Effector memory CD8-positive, alpha-beta T cell (primary cell): ENCODE measurements around the gene LMCD1.

ENCODE experiments used
- ATAC-seq: fragments of 150-1000 bp; cut with Tn5 transposase; replicated peaks from 2 replicates; pipeline ENCODE4 v1.10.0; 2021; ENCODE audit warnings: mild to moderate bottlenecking, moderate library complexity
- DNase-seq, 3 experiments: peaks; one replicate each; pipeline ENCODE4 v3.0.0; 2021
- H3K27ac Mint-ChIP-seq, 2 donors: one replicate each; pipeline ENCODE4 v1.8.0; 2022; ENCODE audit warnings: mild to moderate bottlenecking in 2 of 2, mixed read lengths in 2 of 2, moderate library complexity in 2 of 2
- H3K27me3 Mint-ChIP-seq, 2 donors: one replicate each; pipeline ENCODE4 v1.8.0; 2022; ENCODE audit warnings: mixed read lengths in 2 of 2
- H3K36me3 Mint-ChIP-seq: one replicate; pipeline ENCODE4 v1.8.0; 2022; ENCODE audit warnings: mild to moderate bottlenecking, moderate library complexity, mixed read lengths; ENCODE audit not compliant: insufficient read depth
- H3K4me1 Mint-ChIP-seq, 2 donors: one replicate each; pipeline ENCODE4 v1.8.0; 2022; ENCODE audit warnings: low read depth in 2 of 2, mixed read lengths in 2 of 2
- H3K4me3 Mint-ChIP-seq, 2 donors: one replicate each; pipeline ENCODE4 v1.8.0; 2022; ENCODE audit warnings: mild to moderate bottlenecking in 2 of 2, mixed read lengths in 2 of 2, moderate library complexity in 2 of 2
- H3K9me3 Mint-ChIP-seq, 2 donors: one replicate each; pipeline ENCODE4 v1.8.0; 2022; ENCODE audit warnings: mixed read lengths in 2 of 2

Gene LMCD1

GRCh38 chr3:8488877-8489276 lies 12.7 kb upstream of the LMCD1 start:
- Mint-ChIP-seq H3K4me3 (no peak overlapping the region), H3K9me3 (no peaks in the 10 kb centered on the region), H3K36me3 (no peaks in the 10 kb centered on the region), H3K27ac (no peak overlapping the region), H3K4me1 (peaks cover 10 to 14% of the 10 kb centered on the region in 2 donors), H3K27me3 (no peaks in the 10 kb centered on the region)
- ATAC-seq (no peak), DNase-seq (no peak)

DNA sequence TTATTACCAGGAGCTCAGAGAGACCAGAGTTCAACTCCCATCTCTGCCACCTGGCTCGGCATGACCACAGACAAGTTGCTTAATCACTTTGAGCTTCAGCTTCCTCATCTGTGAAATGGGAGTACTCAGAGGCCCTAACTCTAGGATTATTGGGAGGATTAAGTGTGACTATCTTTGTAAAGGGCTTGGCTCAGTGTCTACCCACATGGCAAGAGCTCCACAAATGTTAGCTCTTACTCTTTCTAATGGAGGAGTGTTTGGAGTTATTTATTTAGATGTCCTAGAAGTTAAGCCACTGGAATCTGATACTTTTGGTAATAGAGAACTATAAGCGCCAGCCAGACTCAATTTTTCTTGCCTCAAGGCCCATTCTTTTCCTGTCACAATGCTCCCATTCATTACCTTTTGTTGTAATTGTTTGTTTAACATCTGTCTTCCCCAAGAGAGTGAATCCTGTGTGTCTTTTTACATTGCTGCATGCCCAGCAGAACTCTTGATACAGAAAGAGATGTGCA lies 12.3 kb upstream of the LMCD1 start:
- H3K4me1 Mint-ChIP-seq: peaks cover 10 to 14% of the 10 kb centered on the region in 2 donors
- H3K9me3 Mint-ChIP-seq: no peaks in the 10 kb centered on the region
- no peak overlapping the region for H3K27ac Mint-ChIP-seq
- no peak overlapping the region for H3K4me3 Mint-ChIP-seq
- ATAC-seq (no peak), DNase-seq (no peak)
- H3K36me3 Mint-ChIP-seq: no peaks in the 10 kb centered on the region
- H3K27me3 Mint-ChIP-seq: no peaks in the 10 kb centered on the region

GRCh38 chr3:8490079-8490552 lies 11.5 kb upstream of the LMCD1 start:
- no peak overlapping the region for H3K4me3 Mint-ChIP-seq
- no peaks in the 10 kb centered on the region for H3K36me3 Mint-ChIP-seq
- peaks cover 10 to 14% of the 10 kb centered on the region in 2 donors for H3K4me1 Mint-ChIP-seq
- no peak for DNase-seq
- no peaks in the 10 kb centered on the region for H3K9me3 Mint-ChIP-seq
- no peak for ATAC-seq
- no peak overlapping the region for H3K27ac Mint-ChIP-seq
- no peaks in the 10 kb centered on the region for H3K27me3 Mint-ChIP-seq

- DNase-seq: no peak
- no peak for ATAC-seq
- no peaks in the 10 kb centered on the region for H3K9me3 Mint-ChIP-seq
- peak overlapping the region in 1 of 2 donors; percentile 66 for H3K27ac Mint-ChIP-seq
- H3K4me1 Mint-ChIP-seq: peaks cover 10 to 14% of the 10 kb centered on the region in 2 donors
- H3K36me3 Mint-ChIP-seq: no peaks in the 10 kb centered on the region
- H3K4me3 Mint-ChIP-seq: no peak overlapping the region
- H3K27me3 Mint-ChIP-seq: no peaks in the 10 kb centered on the region
Observed at GRCh38 chr3:8491271-8492144, 10.1 kb upstream of the LMCD1 start.

DNA sequence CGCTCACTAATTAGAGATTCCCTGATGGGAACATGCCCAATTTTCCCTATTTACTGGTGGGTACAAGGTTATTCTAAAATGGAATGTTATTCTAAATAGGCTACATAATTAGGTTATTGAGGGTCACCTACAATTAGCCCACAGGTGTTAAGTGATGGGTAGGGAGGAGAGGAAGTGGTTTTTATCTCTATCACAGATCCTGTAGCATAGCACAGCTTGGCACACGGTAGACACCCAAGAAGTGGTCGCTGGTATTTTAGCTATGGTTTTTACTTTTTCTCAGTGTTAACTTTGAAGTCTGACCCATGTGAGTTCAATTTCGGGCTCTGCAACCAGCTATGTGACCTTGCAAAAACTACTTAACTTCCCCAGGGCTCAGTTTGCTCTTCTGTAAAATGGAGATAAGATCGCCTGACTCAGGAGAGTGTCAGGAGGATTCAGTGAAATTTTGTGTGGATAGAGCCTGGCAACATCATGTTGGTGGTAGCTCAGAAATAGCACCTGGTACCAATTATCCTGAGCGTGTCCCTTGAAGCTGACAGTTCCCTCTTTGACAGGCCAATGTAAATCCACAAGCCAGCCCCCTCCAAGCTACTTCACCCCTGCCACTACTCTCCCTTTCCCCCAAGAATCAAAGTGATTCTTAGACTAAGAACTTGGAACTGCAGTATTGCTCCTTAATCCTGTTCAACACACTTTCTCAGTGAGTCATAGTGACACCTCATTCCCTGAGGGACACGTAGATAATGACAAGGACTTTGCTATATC lies 8.7 kb upstream of the LMCD1 start:
- H3K36me3 Mint-ChIP-seq: no peaks in the 10 kb centered on the region
- H3K27ac Mint-ChIP-seq: no peak overlapping the region
- peaks cover 10 to 14% of the 10 kb centered on the region in 2 donors for H3K4me1 Mint-ChIP-seq
- no peak for DNase-seq
- no peaks in the 10 kb centered on the region for H3K27me3 Mint-ChIP-seq
- H3K9me3 Mint-ChIP-seq: no peaks in the 10 kb centered on the region
- H3K4me3 Mint-ChIP-seq: no peak overlapping the region
- ATAC-seq: peak; percentile 32

DNA sequence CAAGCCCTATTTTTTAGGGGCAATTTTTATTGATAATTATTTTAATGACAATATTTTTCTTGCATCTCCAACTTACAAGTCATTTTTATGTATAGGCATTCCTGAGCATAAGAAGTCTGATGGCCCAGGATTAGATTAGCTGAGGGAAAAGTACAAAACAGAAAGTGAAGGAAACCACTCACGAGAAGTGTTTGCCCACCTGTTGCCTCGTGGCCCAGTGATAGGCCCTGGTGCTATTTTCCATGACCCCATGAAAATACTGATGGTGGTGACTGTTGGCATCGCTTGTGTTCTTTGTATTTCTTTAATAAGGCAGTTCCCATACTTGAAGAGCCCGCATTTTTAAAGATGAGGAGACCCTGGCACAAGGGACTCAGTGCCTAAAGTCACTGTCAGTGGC lies 7.9 kb upstream of the LMCD1 start:
- H3K9me3 Mint-ChIP-seq: no peaks in the 10 kb centered on the region

DNA sequence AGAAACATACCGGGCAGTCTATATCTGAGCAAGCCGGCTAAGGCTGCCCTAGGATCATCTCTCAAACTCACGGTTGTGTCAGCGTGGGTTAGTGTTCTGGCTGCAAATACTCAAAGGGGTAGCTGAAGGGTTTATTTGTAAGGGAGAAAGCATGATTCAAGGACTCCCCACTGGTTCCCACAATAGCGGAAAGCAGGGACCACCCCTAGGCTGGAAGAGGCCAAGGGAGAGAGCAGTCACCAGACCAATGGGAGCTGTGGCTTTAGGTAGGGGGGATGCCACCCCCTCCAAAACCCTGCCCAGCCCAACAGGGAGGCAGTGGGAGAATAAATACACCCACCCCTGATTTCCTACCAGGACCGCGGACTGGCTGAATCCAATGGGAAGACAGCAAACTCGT lies 7.3 kb upstream of the LMCD1 start:
- no peak for ATAC-seq
- Mint-ChIP-seq H3K4me3 (no peak overlapping the region), H3K27ac (no peak overlapping the region), H3K4me1 (peaks cover 10 to 14% of the 10 kb centered on the region in 2 donors), H3K36me3 (no peaks in the 10 kb centered on the region), H3K9me3 (no peaks in the 10 kb centered on the region), H3K27me3 (no peaks in the 10 kb centered on the region)
- DNase-seq: no peak

More for the DNA sequence above, 7.9 kb upstream of the LMCD1 start:
- no peak overlapping the region for H3K4me3 Mint-ChIP-seq
- H3K36me3 Mint-ChIP-seq: no peaks in the 10 kb centered on the region
- H3K27me3 Mint-ChIP-seq: no peaks in the 10 kb centered on the region
- no peak for DNase-seq
- H3K4me1 Mint-ChIP-seq: peaks cover 10 to 14% of the 10 kb centered on the region in 2 donors
- ATAC-seq: no peak
- H3K27ac Mint-ChIP-seq: no peak overlapping the region

DNA sequence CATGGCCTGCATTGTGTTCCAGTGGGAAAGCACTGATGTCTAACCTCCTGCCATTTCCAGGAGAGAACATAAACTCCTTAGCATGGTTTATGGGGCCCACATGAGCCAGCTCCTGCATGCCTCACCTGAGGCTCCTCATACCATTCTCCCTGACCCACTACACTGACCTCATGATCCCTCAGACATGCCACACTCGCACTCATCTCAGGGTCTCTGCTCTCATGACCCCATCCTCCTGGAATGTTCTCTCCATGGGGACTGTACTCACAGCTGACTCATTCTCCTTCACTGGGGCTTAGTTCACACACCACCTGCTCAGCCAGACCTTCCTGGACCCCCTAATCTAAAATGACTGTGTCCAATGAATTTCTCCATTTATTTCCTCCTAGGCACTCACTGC lies 4.0 kb upstream of the LMCD1 start:
- Mint-ChIP-seq H3K36me3 (no peaks in the 10 kb centered on the region), H3K4me3 (no peak overlapping the region), H3K9me3 (no peaks in the 10 kb centered on the region), H3K27me3 (no peaks in the 10 kb centered on the region), H3K27ac (no peak overlapping the region), H3K4me1 (peaks cover 16 to 23% of the 10 kb centered on the region in 2 donors)
- ATAC-seq (no peak), DNase-seq (no peak)

DNA sequence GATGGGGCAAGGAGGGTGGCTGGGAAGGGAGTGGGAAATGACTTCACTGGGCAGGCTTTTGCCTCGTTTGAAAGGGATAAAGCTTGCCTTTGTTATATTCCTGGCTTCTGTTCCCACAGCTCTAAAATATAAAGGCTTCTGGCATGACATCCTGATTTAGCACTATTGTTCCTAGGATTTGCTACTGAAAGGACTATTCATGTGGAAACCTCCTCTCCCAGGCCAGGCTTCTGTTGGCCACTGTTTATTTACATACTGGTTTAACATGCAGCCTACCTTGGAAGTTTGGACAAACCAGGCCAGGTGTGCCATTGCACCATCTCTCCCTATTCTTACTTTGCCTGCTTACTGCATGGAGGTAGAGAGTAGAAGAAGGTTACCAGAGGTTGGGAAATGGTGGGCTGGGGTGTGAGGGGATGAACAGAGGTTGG lies 2.4 kb upstream of the LMCD1 start:
- Mint-ChIP-seq H3K36me3 (no peaks in the 10 kb centered on the region), H3K4me1 (peaks cover 10% of the 10 kb centered on the region in 2 donors), H3K27ac (no peak overlapping the region), H3K9me3 (no peaks in the 10 kb centered on the region), H3K4me3 (no peak overlapping the region), H3K27me3 (no peaks in the 10 kb centered on the region)
- no peak for ATAC-seq
- DNase-seq: no peak

DNA sequence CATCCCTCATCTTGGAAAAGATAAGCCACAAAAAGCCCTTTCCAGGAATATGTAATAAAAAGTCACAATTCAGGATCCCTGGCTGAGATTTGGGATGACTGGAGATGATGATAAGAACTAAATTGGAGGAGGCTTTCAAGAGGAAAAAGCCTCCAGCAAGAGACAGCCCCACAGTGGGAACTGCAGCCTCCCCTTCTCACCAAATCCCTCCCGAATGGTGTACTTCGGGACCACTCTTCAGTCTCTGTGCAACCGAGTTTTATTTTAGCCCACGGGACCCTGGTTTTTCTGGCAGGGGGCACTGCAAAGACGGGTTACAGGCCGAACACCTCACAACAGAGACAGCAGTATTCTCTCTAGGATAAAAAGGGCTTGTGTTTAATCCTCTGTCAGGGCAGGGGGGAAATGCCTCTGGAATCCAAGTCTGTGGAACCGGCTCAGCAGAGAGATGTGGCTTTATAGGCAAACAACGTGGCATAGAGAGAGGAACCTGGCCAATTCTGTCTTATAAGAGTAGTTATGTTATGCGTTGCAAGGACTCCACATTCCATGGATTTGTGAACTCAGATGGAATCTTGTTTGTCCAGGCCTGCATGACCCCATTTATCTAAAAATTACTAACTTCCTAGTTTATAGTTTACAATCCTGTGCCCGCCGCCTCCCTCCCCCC lies 1.2 kb upstream of the LMCD1 start:
- Mint-ChIP-seq H3K4me3 (peak overlapping the region in 1 of 2 donors; percentile 89), H3K4me1 (peaks cover 10% of the 10 kb centered on the region in 2 donors), H3K9me3 (no peaks in the 10 kb centered on the region), H3K36me3 (no peaks in the 10 kb centered on the region), H3K27me3 (no peaks in the 10 kb centered on the region), H3K27ac (no peak overlapping the region)
- ATAC-seq (no peak), DNase-seq (no peak)

DNA sequence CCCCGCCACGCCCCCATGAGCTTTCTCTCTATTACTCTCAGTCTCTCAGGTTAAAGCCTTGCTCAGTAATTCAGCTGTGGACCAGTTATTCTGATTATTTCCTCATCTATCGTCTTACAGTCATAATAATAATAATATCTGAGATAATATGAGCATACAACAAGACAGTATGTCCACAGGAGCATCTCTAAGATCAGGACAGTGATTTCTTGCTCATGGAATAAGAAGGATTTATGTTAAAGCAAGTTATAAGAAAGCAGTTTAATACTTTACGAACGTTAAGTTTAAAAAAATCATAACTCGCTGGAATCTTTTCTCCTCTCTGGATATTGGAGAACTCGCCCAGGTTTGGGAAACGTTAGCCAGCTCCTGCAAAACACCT lies 643 bp upstream of the LMCD1 start:
- no peak for ATAC-seq
- H3K27me3 Mint-ChIP-seq: no peaks in the 10 kb centered on the region
- no peaks in the 10 kb centered on the region for H3K36me3 Mint-ChIP-seq
- DNase-seq: no peak
- peaks cover 10% of the 10 kb centered on the region in 2 donors for H3K4me1 Mint-ChIP-seq
- H3K4me3 Mint-ChIP-seq: peak overlapping the region; percentile 85 to 89
- no peaks in the 10 kb centered on the region for H3K9me3 Mint-ChIP-seq
- H3K27ac Mint-ChIP-seq: peak overlapping the region; percentile 67 to 88

DNA sequence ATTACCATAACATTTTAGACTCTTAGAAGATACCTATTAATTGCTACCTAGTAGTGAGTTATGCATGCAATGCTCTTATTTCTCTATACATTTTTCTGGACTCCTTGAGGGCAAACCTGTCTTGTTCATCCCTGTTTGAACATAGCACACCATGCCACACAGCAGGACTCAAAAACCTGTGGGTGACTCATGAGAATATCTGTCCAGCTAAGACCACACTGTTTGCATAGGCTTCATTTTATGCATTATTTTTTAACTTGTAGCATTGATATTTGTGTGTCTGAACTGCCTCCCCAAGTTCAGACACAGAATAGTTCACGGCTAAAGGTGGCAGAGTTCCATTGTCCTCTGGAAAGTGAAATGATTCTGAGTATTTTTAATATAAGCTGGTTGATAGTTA lies 1.8 kb downstream of the LMCD1 start:
- H3K4me1 Mint-ChIP-seq: peaks cover 10% of the 10 kb centered on the region in 2 donors
- H3K27me3 Mint-ChIP-seq: no peaks in the 10 kb centered on the region
- peaks cover 4% of the 10 kb centered on the region for H3K36me3 Mint-ChIP-seq
- no peaks in the 10 kb centered on the region for H3K9me3 Mint-ChIP-seq
- no peak overlapping the region for H3K4me3 Mint-ChIP-seq
- H3K27ac Mint-ChIP-seq: no peak overlapping the region
- DNase-seq (no peak), ATAC-seq (no peak)

DNA sequence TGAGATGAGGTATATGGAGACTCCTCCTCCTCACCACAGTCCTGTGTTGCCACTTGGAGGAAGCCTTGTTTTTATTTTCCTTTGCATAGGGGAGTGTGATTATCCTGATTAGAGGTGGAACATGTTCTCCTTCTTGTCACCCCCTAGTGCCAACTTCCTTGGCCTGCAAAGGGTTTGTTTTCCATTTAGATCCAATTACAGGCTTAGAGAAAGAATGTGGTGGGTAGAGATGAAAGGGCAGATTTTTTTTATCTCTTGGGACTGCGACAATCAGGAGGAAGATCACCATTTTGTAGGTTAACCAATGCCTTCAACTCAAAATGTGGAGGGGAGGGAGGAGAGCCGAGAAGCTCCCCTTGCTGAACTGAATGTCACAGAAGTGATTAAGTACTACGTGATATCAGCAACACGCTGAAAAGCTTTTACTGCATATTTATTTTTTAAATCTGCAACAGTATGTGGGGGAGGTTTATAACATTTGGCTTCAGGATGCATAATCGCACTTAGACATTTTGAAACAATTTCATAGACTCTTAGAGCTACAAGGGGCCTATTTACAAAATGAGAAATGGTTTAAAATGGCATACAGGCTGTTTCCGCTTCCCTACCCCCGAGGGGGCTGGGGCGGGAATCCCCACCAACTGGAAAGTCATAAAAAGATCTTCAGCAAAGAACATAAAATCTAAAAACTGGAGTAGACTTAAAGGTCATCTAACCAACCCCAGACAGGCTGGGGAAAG lies 2.4 kb downstream of the LMCD1 start:
- H3K36me3 Mint-ChIP-seq: peaks cover 4% of the 10 kb centered on the region
- peaks cover 10% of the 10 kb centered on the region in 2 donors for H3K4me1 Mint-ChIP-seq
- H3K4me3 Mint-ChIP-seq: peak overlapping the region in 1 of 2 donors; percentile 10
- H3K27me3 Mint-ChIP-seq: no peaks in the 10 kb centered on the region
- H3K9me3 Mint-ChIP-seq: no peaks in the 10 kb centered on the region
- no peak for ATAC-seq
- no peak overlapping the region for H3K27ac Mint-ChIP-seq
- no peak for DNase-seq
